ENCODE results near the gene NPHP4. TPM values are rescaled to one million over a fixed set of nuclear protein-coding genes. Genes with fewer than 3 reads are reported as not detected.
"Not testable (repeated sequence)": the region's sequence is repeated elsewhere in the genome, so short reads cannot be mapped to it uniquely, and the experiment has no call there.

NPHP4 gene
- total RNA-seq, 1 donor from 2014 or later, result 16.1 TPM

GRCh38 chr1:5933050-5933449, 59.2 kb downstream of the NPHP4 start:
- DNase-seq (no peak), ATAC-seq (no peak)
- intact Hi-C loops (cut with DNase I), result no loop called here
- Histone ChIP-seq H3K36me3 (peaks cover 27% of the 10 kb centered on the region), H3K27me3 (ENCODE audit: low read depth) (no peaks in the 10 kb centered on the region), H3K9me3 (no peaks in the 10 kb centered on the region), H3K4me3 (no peak overlapping the region), H3K4me1 (no peaks in the 10 kb centered on the region), H3K27ac (no peak overlapping the region)
- TF ChIP-seq, protein P1, sequence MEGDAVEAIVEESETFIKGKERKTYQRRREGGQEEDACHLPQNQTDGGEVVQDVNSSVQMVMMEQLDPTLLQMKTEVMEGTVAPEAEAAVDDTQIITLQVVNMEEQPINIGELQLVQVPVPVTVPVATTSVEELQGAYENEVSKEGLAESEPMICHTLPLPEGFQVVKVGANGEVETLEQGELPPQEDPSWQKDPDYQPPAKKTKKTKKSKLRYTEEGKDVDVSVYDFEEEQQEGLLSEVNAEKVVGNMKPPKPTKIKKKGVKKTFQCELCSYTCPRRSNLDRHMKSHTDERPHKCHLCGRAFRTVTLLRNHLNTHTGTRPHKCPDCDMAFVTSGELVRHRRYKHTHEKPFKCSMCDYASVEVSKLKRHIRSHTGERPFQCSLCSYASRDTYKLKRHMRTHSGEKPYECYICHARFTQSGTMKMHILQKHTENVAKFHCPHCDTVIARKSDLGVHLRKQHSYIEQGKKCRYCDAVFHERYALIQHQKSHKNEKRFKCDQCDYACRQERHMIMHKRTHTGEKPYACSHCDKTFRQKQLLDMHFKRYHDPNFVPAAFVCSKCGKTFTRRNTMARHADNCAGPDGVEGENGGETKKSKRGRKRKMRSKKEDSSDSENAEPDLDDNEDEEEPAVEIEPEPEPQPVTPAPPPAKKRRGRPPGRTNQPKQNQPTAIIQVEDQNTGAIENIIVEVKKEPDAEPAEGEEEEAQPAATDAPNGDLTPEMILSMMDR (IDR thresholded peaks at IDR 0.05), result no peak

GRCh38 chr1:5928714-5929400, 63.4 kb downstream of the NPHP4 start:
- H3K36me3 ChIP-seq, result peaks cover 29% of the 10 kb centered on the region
- no peaks in the 10 kb centered on the region for H3K27me3 ChIP-seq (ENCODE audit: low read depth)
- DNase-seq, result no peak
- H3K4me1 ChIP-seq, result no peaks in the 10 kb centered on the region
- no peak overlapping the region for H3K4me3 ChIP-seq
- no peaks in the 10 kb centered on the region for H3K9me3 ChIP-seq
- H3K27ac ChIP-seq, result no peak overlapping the region
- TF ChIP-seq, protein P1 (IDR thresholded peaks at IDR 0.05), result no peak
- ATAC-seq, result no peak
- intact Hi-C loops (cut with DNase I), result no loop called here

DNA sequence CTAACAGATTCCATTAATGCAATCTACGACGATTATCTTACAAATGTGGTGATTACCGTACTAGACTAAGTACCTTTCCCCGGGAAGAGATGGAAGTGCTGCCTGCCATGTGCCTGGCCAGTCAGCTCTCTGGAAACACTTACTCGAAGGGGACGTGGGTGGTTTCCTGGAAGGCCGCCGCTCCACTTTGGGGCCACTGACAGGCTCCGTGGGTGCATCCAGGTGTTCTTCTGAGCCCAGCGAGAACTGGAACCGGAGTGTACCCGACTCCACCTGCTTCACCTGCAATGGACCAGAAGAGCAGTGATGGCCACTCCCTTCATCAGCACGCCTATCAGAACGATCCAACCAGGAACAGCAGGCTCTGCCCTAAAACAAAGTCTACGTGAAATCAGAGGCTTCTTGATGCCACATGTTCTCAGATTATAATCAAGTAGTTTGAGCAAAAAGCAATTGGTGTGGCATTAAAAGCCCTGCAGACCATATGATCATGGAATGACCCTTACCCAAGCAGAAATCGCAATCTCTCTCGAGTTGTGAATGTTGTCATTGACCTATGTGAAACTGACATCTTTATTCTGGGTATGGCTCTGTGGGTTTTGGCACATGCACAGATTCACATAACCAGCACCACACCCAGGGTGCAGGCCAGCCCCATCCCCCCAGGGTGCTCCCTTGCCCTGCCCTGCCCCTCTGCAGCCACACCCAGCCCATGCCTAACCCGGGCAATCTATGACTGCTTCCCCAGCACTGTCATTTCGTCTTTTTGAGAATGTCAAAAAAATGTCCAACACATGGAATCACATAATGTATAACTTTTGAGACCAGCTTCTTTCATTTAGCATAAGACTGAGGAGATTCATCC, 64.5 kb downstream of the NPHP4 start:
- H3K36me3 ChIP-seq, result peaks cover 25% of the 10 kb centered on the region
- H3K4me3 ChIP-seq, result no peak overlapping the region
- no peak overlapping the region for H3K27ac ChIP-seq
- intact Hi-C loops (cut with DNase I), result no loop called here
- TF ChIP-seq, protein P1 (IDR thresholded peaks at IDR 0.05), result no peak
- H3K4me1 ChIP-seq, result no peaks in the 10 kb centered on the region
- H3K9me3 ChIP-seq, result no peaks in the 10 kb centered on the region
- no peaks in the 10 kb centered on the region for H3K27me3 ChIP-seq (ENCODE audit: low read depth)
- DNase-seq (no peak), ATAC-seq (no peak)

DNA sequence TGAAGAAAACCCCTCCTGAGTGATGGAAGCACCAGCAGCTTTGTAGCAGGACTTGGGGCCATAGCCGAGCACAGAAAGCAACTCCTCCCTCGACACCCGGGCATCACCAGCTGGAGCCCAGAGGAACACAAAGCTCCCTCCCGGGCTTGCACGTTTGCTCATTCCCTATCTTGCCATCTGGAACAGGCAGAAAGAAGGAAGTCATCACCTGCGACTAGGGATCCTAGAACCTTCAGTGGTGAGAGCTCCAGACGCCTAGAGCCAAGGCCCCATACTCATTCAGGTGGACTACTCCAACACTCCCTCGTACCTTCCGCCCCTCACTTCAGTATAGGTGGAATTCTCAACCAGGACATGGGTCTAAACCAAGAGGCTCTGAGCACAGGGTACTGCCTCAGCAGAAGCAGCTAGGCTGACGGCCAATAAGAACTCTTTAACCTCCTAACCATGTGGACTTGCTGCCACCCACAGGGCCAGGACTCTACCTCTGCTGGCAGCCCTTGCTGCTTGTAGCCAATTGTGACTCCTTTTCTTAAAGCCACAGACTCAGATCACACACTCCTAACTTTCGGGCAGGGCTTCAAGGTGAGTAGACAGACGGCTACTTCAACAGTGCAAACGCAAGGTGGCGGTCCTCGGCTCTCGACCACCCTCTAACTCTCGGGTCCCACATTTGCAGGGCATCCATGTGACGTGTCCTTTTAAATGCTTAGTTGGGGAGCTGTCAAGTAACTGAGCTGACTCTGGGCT, 65.4 kb downstream of the NPHP4 start:
- TF ChIP-seq, protein P1 (IDR thresholded peaks at IDR 0.05), result no peak
- ATAC-seq, result no peak
- Histone ChIP-seq H3K9me3 (no peaks in the 10 kb centered on the region), H3K4me1 (no peaks in the 10 kb centered on the region), H3K27me3 (ENCODE audit: low read depth) (no peaks in the 10 kb centered on the region), H3K27ac (no peak overlapping the region), H3K4me3 (no peak overlapping the region), H3K36me3 (peaks cover 24% of the 10 kb centered on the region)
- no peak for DNase-seq
- intact Hi-C loops (cut with DNase I), result no loop called here

- DNase-seq; H3K9me3 ChIP-seq; H3K27me3 ChIP-seq (ENCODE audit: low read depth); H3K27ac ChIP-seq; intact Hi-C loops (cut with DNase I); H3K4me3 ChIP-seq; H3K4me1 ChIP-seq; ATAC-seq: not testable (repeated sequence)
- peaks cover 19% of the 10 kb centered on the region for H3K36me3 ChIP-seq
Observed at GRCh38 chr1:5922700-5923330, 69.4 kb downstream of the NPHP4 start.
